ENCODE results near the gene ARHGAP23. TPM values are rescaled to one million over a fixed set of nuclear protein-coding genes. Genes with fewer than 3 reads are reported as not detected.
"Not testable (repeated sequence)": the region's sequence is repeated elsewhere in the genome, so short reads cannot be mapped to it uniquely, and the experiment has no call there.

The ARHGAP23 gene
- total RNA-seq, 1 donor from 2014 or later = 25.6 TPM

DNA sequence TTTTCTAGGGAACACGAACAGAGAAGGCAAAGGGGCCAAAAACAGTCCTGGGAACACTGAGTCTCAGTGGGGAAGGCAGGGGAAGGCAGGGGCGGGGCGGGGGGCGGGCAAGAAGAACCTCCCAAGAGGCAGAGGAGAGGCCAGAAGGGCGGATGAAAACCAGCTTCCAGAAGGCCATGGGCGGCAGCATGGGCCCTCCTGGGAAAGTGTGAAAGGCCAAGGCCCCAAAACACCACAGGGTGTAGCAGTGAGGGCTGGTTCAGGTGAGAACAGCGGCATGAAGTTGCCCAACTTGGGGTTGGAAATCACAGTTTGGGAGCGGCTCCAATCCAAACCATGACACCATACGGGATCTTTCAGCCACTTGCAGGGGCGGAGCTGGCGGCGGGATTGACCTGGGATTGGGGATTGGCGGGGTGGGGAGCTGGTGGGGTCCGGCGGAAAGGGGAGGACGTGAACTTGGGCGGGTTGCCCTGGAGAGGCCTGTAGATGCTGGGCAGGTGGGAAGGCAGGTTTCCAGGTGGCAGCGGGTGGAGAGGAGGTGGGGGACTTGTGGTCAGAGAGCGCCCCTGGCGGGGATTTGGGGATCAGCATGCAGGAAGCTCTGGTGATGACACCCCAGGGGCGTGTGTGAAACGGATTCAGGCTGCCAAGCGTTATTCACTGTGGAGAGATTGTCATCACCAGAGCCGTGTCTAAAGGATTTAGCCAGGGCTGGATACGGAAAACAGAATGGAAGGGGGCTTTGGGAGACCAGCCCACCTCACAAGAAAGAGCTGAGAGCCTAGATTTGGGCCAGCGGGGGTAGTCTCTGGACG is 80.9 kb downstream of the ARHGAP23 start:
- Histone ChIP-seq H3K4me1 (ENCODE audit: control insufficient read depth in 3 of 3, insufficient read depth in 3 of 3, low read length in 3 of 3) (peaks cover 0 to 5% (median 0%) of the 10 kb centered on the region in 3 donors), H3K27ac (ENCODE audit: low read depth, low read length) (no peak overlapping the region), H3K36me3 (ENCODE audit: control insufficient read depth in 3 of 3, insufficient read depth in 3 of 3, low read length in 3 of 3) (peaks cover 16 to 23% (median 19%) of the 10 kb centered on the region in 3 donors), H3K9ac (ENCODE audit: low read depth in 1 of 3, low read length in 3 of 3) (no peak overlapping the region), H3K4me3 (ENCODE audit: low read length in 3 of 3) (no peak overlapping the region), H3K27me3 (ENCODE audit: control insufficient read depth in 3 of 3, insufficient read depth in 3 of 3, low read length in 3 of 3) (peaks cover 0 to 24% (median 16%) of the 10 kb centered on the region in 3 donors), H3K9me3 (ENCODE audit: control insufficient read depth in 3 of 3, low read length in 3 of 3) (no peaks in the 10 kb centered on the region)

- peaks cover 0 to 20% (median 16%) of the 10 kb centered on the region in 3 donors for H3K27me3 ChIP-seq (ENCODE audit: control insufficient read depth in 3 of 3, insufficient read depth in 3 of 3, low read length in 3 of 3)
- H3K27ac ChIP-seq (ENCODE audit: low read depth, low read length) = no peak overlapping the region
- no peaks in the 10 kb centered on the region for H3K9me3 ChIP-seq (ENCODE audit: control insufficient read depth in 3 of 3, low read length in 3 of 3)
- no peak overlapping the region for H3K4me3 ChIP-seq (ENCODE audit: low read length in 3 of 3)
- H3K9ac ChIP-seq (ENCODE audit: low read depth in 1 of 3, low read length in 3 of 3) = no peak overlapping the region
- H3K36me3 ChIP-seq (ENCODE audit: control insufficient read depth in 3 of 3, insufficient read depth in 3 of 3, low read length in 3 of 3) = peaks cover 13 to 19% (median 15%) of the 10 kb centered on the region in 3 donors
- peaks cover 0 to 5% (median 0%) of the 10 kb centered on the region in 3 donors for H3K4me1 ChIP-seq (ENCODE audit: control insufficient read depth in 3 of 3, insufficient read depth in 3 of 3, low read length in 3 of 3)
Measured at GRCh38 chr17:38509772-38510420, 81.6 kb downstream of the ARHGAP23 start.

- H3K4me3 ChIP-seq (ENCODE audit: low read length in 3 of 3) = no peak overlapping the region
- peaks cover 0 to 5% (median 0%) of the 10 kb centered on the region in 3 donors for H3K4me1 ChIP-seq (ENCODE audit: control insufficient read depth in 3 of 3, insufficient read depth in 3 of 3, low read length in 3 of 3)
- no peaks in the 10 kb centered on the region for H3K9me3 ChIP-seq (ENCODE audit: control insufficient read depth in 3 of 3, low read length in 3 of 3)
- no peak overlapping the region for H3K27ac ChIP-seq (ENCODE audit: low read depth, low read length)
- peak overlapping the region in 1 of 3 donors; percentile 25 for H3K9ac ChIP-seq (ENCODE audit: low read depth in 1 of 3, low read length in 3 of 3)
- peaks cover 0 to 20% (median 16%) of the 10 kb centered on the region in 3 donors for H3K27me3 ChIP-seq (ENCODE audit: control insufficient read depth in 3 of 3, insufficient read depth in 3 of 3, low read length in 3 of 3)
- peaks cover 13 to 19% (median 15%) of the 10 kb centered on the region in 3 donors for H3K36me3 ChIP-seq (ENCODE audit: control insufficient read depth in 3 of 3, insufficient read depth in 3 of 3, low read length in 3 of 3)
Measured at GRCh38 chr17:38510421-38511149, 82.3 kb downstream of the ARHGAP23 start.

DNA sequence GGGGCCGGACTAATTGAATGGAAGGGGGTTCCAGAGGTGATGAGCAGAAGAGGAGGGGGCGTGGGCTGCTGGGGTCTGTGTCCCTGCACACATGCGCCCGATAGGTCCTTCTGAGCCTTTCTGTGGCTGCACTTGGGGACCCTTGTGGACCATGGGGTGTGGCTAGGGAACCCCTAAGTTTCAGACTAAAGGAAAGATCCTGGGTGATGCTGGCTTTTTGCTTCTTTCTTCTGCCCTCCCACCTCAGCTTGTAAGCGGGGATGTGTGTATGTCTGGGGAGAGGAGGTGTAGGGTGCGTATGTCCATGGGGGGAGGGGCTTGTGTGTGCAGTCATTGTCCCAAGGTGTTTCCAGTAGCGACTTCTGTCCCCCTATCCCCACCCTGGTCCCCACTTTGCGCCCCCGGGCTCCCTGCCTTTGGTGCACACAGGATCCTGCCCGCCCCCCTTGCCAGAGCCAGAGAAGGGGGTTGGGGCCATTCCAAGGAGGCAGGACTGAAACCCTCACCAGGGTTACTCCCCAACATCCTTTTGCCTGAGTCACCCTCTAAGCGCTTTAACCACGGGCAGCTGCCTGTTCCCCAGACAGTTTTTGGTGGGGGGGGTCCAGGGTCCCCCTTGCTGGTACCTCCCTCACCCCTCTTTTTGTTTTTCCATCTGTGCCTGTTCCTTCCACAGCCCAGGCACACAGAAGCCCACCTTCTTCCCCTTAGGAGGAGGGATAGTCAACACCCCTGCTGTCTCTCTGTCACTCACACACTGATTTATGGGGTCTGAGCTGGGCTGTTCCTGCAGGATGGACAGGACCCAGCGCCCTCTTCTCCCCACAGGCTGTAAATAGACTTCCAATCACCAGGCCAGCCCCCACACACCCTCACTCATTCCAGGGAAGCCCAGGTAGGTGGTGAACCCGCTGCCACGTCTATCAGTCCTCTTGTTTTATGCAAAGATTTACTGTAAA is 83.2 kb downstream of the ARHGAP23 start:
- Histone ChIP-seq H3K36me3 (ENCODE audit: control insufficient read depth in 3 of 3, insufficient read depth in 3 of 3, low read length in 3 of 3) (peaks cover 7 to 11% (median 7%) of the 10 kb centered on the region in 3 donors), H3K27ac (ENCODE audit: low read depth, low read length) (no peak overlapping the region), H3K4me3 (ENCODE audit: low read length in 3 of 3) (no peak overlapping the region), H3K9me3 (ENCODE audit: control insufficient read depth in 3 of 3, low read length in 3 of 3) (no peaks in the 10 kb centered on the region), H3K9ac (ENCODE audit: low read depth in 1 of 3, low read length in 3 of 3) (peak overlapping the region in 1 of 3 donors; percentile 25), H3K4me1 (ENCODE audit: control insufficient read depth in 3 of 3, insufficient read depth in 3 of 3, low read length in 3 of 3) (peaks cover 0 to 5% (median 0%) of the 10 kb centered on the region in 3 donors), H3K27me3 (ENCODE audit: control insufficient read depth in 3 of 3, insufficient read depth in 3 of 3, low read length in 3 of 3) (peaks cover 0 to 16% (median 16%) of the 10 kb centered on the region in 3 donors)

GRCh38 chr17:38512473-38513058 is 84.3 kb downstream of the ARHGAP23 start:
- no peak overlapping the region for H3K9ac ChIP-seq (ENCODE audit: low read depth in 1 of 3, low read length in 3 of 3)
- no peaks in the 10 kb centered on the region for H3K9me3 ChIP-seq (ENCODE audit: control insufficient read depth in 3 of 3, low read length in 3 of 3)

DNA sequence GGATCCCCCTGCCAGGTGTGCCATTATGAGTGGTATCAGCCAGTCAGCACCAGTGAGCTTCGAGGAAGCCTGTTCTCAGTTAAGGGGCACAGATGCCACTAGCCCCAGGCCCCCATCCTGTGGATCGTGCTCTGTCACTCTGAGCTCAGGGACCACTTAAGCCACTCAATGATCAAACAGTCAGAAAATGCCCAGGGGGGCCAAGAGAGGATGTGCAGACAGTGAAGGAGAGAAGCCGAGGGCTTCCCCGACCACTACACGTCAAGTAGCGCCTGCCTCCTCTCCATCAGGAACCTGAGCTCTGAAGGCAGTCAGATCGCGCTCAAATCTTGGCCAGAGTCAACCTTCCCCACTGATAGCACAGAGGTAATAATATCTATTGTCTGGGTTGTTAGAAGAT is 98.3 kb downstream of the ARHGAP23 start:
- H3K9me3 ChIP-seq (ENCODE audit: control insufficient read depth in 3 of 3, low read length in 3 of 3); H3K4me3 ChIP-seq (ENCODE audit: low read length in 3 of 3); H3K27ac ChIP-seq (ENCODE audit: low read depth, low read length); H3K4me1 ChIP-seq (ENCODE audit: control insufficient read depth in 3 of 3, insufficient read depth in 3 of 3, low read length in 3 of 3); H3K36me3 ChIP-seq (ENCODE audit: control insufficient read depth in 3 of 3, insufficient read depth in 3 of 3, low read length in 3 of 3); H3K9ac ChIP-seq (ENCODE audit: low read depth in 1 of 3, low read length in 3 of 3): not testable (repeated sequence)
- H3K27me3 ChIP-seq (ENCODE audit: control insufficient read depth in 3 of 3, insufficient read depth in 3 of 3, low read length in 3 of 3) = peaks cover 4 to 19% (median 19%) of the 10 kb centered on the region in 3 donors

More at GRCh38 chr17:38512473-38513058, 84.3 kb downstream of the ARHGAP23 start:
- H3K27ac ChIP-seq (ENCODE audit: low read depth, low read length) = no peak overlapping the region
- peaks cover 2 to 3% (median 3%) of the 10 kb centered on the region in 3 donors for H3K36me3 ChIP-seq (ENCODE audit: control insufficient read depth in 3 of 3, insufficient read depth in 3 of 3, low read length in 3 of 3)
- H3K4me3 ChIP-seq (ENCODE audit: low read length in 3 of 3) = no peak overlapping the region
- H3K4me1 ChIP-seq (ENCODE audit: control insufficient read depth in 3 of 3, insufficient read depth in 3 of 3, low read length in 3 of 3) = peaks cover 0 to 5% (median 0%) of the 10 kb centered on the region in 3 donors
- H3K27me3 ChIP-seq (ENCODE audit: control insufficient read depth in 3 of 3, insufficient read depth in 3 of 3, low read length in 3 of 3) = peaks cover 0 to 16% (median 12%) of the 10 kb centered on the region in 3 donors

DNA sequence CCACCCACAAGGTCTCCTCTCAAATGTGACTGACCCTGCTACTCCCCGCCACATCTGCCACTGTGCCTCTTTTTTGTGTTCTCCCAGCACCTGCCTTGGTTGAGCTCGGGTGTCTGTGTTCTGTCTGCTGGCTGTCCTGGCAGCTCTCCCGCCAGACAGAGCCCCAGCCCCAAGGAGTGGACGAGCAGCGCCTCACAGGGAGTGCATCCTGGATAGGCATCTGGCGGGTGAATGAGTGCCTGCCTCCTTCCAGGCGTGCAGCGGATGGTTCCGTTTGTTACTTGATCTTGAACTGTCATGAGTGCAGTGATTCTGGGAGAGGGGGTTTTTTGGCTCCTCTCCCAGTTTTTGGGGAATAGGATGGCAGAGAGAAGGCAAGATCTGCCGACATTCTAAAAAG is 99.9 kb downstream of the ARHGAP23 start:
- H3K27me3 ChIP-seq (ENCODE audit: control insufficient read depth in 3 of 3, insufficient read depth in 3 of 3, low read length in 3 of 3) = peaks cover 4 to 34% (median 31%) of the 10 kb centered on the region in 3 donors
- H3K36me3 ChIP-seq (ENCODE audit: control insufficient read depth in 3 of 3, insufficient read depth in 3 of 3, low read length in 3 of 3); H3K4me3 ChIP-seq (ENCODE audit: low read length in 3 of 3); H3K27ac ChIP-seq (ENCODE audit: low read depth, low read length); H3K9me3 ChIP-seq (ENCODE audit: control insufficient read depth in 3 of 3, low read length in 3 of 3); H3K4me1 ChIP-seq (ENCODE audit: control insufficient read depth in 3 of 3, insufficient read depth in 3 of 3, low read length in 3 of 3); H3K9ac ChIP-seq (ENCODE audit: low read depth in 1 of 3, low read length in 3 of 3): not testable (repeated sequence)

GRCh38 chr17:38530856-38531255 is 102.6 kb downstream of the ARHGAP23 start:
- peaks cover 4 to 48% (median 45%) of the 10 kb centered on the region in 3 donors for H3K27me3 ChIP-seq (ENCODE audit: control insufficient read depth in 3 of 3, insufficient read depth in 3 of 3, low read length in 3 of 3)
- H3K9me3 ChIP-seq (ENCODE audit: control insufficient read depth in 3 of 3, low read length in 3 of 3) = not testable (repeated sequence)

GRCh38 chr17:38531761-38532160 is 103.5 kb downstream of the ARHGAP23 start:
- not testable (repeated sequence) for H3K4me1 ChIP-seq (ENCODE audit: control insufficient read depth in 3 of 3, insufficient read depth in 3 of 3, low read length in 3 of 3); H3K4me3 ChIP-seq (ENCODE audit: low read length in 3 of 3); H3K9me3 ChIP-seq (ENCODE audit: control insufficient read depth in 3 of 3, low read length in 3 of 3); H3K36me3 ChIP-seq (ENCODE audit: control insufficient read depth in 3 of 3, insufficient read depth in 3 of 3, low read length in 3 of 3); H3K27ac ChIP-seq (ENCODE audit: low read depth, low read length); H3K9ac ChIP-seq (ENCODE audit: low read depth in 1 of 3, low read length in 3 of 3)
- peaks cover 8 to 57% (median 54%) of the 10 kb centered on the region in 3 donors for H3K27me3 ChIP-seq (ENCODE audit: control insufficient read depth in 3 of 3, insufficient read depth in 3 of 3, low read length in 3 of 3)

More at GRCh38 chr17:38530856-38531255, 102.6 kb downstream of the ARHGAP23 start:
- not testable (repeated sequence) for H3K9ac ChIP-seq (ENCODE audit: low read depth in 1 of 3, low read length in 3 of 3); H3K4me3 ChIP-seq (ENCODE audit: low read length in 3 of 3); H3K27ac ChIP-seq (ENCODE audit: low read depth, low read length); H3K4me1 ChIP-seq (ENCODE audit: control insufficient read depth in 3 of 3, insufficient read depth in 3 of 3, low read length in 3 of 3); H3K36me3 ChIP-seq (ENCODE audit: control insufficient read depth in 3 of 3, insufficient read depth in 3 of 3, low read length in 3 of 3)
